Astrocyte of the spinal cord (primary cell): ENCODE results near the gene ZFP28.

Experiments used
- DNase-seq: peaks from one replicate; pipeline ENCODE4 v3.0.0; 2011; ENCODE audit warnings: low read depth, low spot score
- H3K4me3 ChIP-seq: 2 replicates; pipeline ENCODE4 v1.5.1; 2011; ENCODE audit warnings: low read depth, mild to moderate bottlenecking, low read length, moderate library complexity
- CTCF ChIP-seq: IDR thresholded peaks from 2 replicates; pipeline ENCODE4 v1.5.1; 2012; ENCODE audit warnings: low read depth, mild to moderate bottlenecking, low read length, inconsistent platforms
- in situ Hi-C: cut with HindIII; loops from 2 replicates; pipeline ENCODE4 v1.10.0; 2017; ENCODE audit warnings: low sequenced_read_pairs

ZFP28 gene

GRCh38 chr19:56594783-56595547 lies 56.2 kb downstream of the ZFP28 start, which contains the start of gene ZNF71:
Gene ZNF71 (plus strand): TSS chr19:56595302. CDS start chr19:56601559, 6,257 bp downstream.
- in situ Hi-C loops: no loop called here

GRCh38 chr19:56595548-56595899 lies 56.8 kb downstream of the ZFP28 start:
- in situ Hi-C loops: no loop called here
- peak overlapping the region; percentile 93 for H3K4me3 ChIP-seq
- TF ChIP-seq CTCF: no peak
- no peak for DNase-seq

More at GRCh38 chr19:56594783-56595547, 56.2 kb downstream of the ZFP28 start, which contains the start of gene ZNF71:
- TF ChIP-seq CTCF: peak; percentile 7
- peak; percentile 88 for DNase-seq
- peak within 1 kb of the TSS; percentile 93 for H3K4me3 ChIP-seq

- H3K4me3 ChIP-seq: no peak overlapping the region
- TF ChIP-seq CTCF: no peak
- DNase-seq: no peak
- in situ Hi-C loops: no loop called here
Observed at GRCh38 chr19:56596676-56597075, 57.9 kb downstream of the ZFP28 start.

- TF ChIP-seq CTCF: no peak
- no peak overlapping the region for H3K4me3 ChIP-seq
- in situ Hi-C loops: no loop called here
- DNase-seq: peak; percentile 23
Observed at GRCh38 chr19:56597696-56598095, 58.9 kb downstream of the ZFP28 start.

GRCh38 chr19:56601375-56601774 lies 62.6 kb downstream of the ZFP28 start:
- H3K4me3 ChIP-seq: no peak overlapping the region
- DNase-seq: no peak
- no peak for TF ChIP-seq CTCF
- in situ Hi-C loops: no loop called here

- no peak for TF ChIP-seq CTCF
- no peak for DNase-seq
- H3K4me3 ChIP-seq: no peak overlapping the region
- in situ Hi-C loops: no loop called here
Observed at GRCh38 chr19:56603829-56604228, 65.1 kb downstream of the ZFP28 start.
